ENCODE data around the gene TANC1. TPM values are rescaled to one million over a fixed set of nuclear protein-coding genes. Genes with fewer than 3 reads are reported as not detected.

Gene TANC1
- total and polyA plus RNA-seq, 2 experiments from 2014 or later, result 2.8 to 9.5 TPM

DNA sequence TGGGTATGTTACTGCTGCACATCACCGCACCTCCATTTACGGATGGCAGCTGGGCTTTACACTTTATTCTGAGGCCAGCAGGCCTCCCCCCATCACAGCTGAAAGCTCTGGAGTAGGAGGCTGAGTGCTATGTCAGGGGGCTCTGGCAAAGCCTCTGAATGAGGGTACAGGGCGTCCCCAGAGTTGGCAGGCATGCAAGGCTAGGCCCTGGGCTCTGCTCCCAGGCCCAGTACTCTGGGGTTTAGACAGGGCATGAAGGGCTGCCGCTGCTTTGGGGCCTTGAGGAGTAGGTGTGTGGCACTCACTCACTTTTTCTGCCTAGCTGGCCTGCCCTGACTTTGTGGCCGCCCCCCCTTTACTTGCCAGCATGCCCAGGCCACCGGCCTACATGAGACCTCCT is 227.3 kb downstream of the TANC1 start (continued):
- TF ChIP-seq REST (IDR thresholded peaks at IDR 0.05; ENCODE audit: unreplicated experiment) (no peak), ZNF114 (CRISPR knock-in tag; IDR thresholded peaks at IDR 0.05) (no peak)

DNA sequence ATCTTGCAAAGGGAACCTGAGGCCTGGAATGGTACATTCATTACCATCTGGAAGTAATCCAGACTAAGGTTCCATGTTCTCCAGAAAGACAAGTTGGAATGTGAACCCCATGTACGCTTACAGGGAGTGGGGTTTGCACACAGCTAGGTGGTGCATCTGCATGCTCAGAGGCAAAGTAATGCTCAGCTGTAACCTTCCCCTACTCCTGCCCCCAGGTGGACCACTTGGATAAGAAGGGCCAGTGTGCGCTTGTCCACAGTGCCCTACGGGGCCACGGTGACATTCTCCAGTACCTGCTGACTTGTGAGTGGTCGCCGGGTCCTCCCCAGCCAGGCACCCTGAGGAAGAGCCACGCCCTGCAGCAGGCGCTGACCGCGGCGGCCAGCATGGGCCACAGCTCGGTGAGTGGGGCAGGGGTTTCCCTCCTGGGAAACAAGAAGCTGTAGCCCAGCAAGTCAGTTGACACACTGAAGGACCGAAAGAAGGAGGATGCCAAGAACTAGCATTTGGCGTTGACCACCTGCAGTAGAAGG is 228.0 kb downstream of the TANC1 start:
- Mint-ChIP-seq H3K27me3 (ENCODE audit: insufficient read depth, low read depth, poor library complexity) (no peaks in the 10 kb centered on the region), H3K9me3 (no peaks in the 10 kb centered on the region), H3K36me3 (ENCODE audit: low read depth) (no peaks in the 10 kb centered on the region), H3K27ac (no peak overlapping the region), H3K4me3 (no peak overlapping the region), H3K4me1 (no peaks in the 10 kb centered on the region)
- no peak for TF ChIP-seq REST (IDR thresholded peaks at IDR 0.05; ENCODE audit: unreplicated experiment)
- TF ChIP-seq NANOG (IDR thresholded peaks at IDR 0.05; ENCODE audit: borderline replicate concordance), result no peak
- TF ChIP-seq ZNF331 (CRISPR knock-in tag; IDR thresholded peaks at IDR 0.05; ENCODE audit: low read depth), result no peak
- TF ChIP-seq CREB1 (CRISPR knock-in tag; IDR thresholded peaks at IDR 0.05; ENCODE audit: low read depth), result no peak
- no peak for TF ChIP-seq STAT1 (IDR thresholded peaks at IDR 0.05; ENCODE audit: unreplicated experiment)
- no peak for TF ChIP-seq JUNB (IDR thresholded peaks at IDR 0.05; ENCODE audit: unreplicated experiment)
- no peak for TF ChIP-seq POLR2AphosphoS5 (IDR thresholded peaks at IDR 0.05; ENCODE audit: low read depth)
- no peaks in the 10 kb centered on the region for H4K20me1 ChIP-seq (replicated peaks; ENCODE audit: insufficient read depth)
- no peak overlapping the region for H3K4me3 ChIP-seq
- H3K4me1 ChIP-seq (ENCODE audit: insufficient read depth), result no peaks in the 10 kb centered on the region
- H3K36me3 ChIP-seq (ENCODE audit: insufficient read depth), result no peaks in the 10 kb centered on the region
- ATAC-seq, result no peak
- H3F3A ChIP-seq (replicated peaks; ENCODE audit: low read depth), result no peaks in the 10 kb centered on the region
- H2AFZ ChIP-seq, result no peak overlapping the region
- DNase-seq (ENCODE audit: low spot score), result no peak
- no peak overlapping the region for H3K4me2 ChIP-seq
- H3K9me2 ChIP-seq (ENCODE audit: insufficient read depth), result no peaks in the 10 kb centered on the region
- no peak overlapping the region for H3K27ac ChIP-seq (ENCODE audit: low read depth)
- H3K79me2 ChIP-seq (replicated peaks; ENCODE audit: insufficient read depth), result no peaks in the 10 kb centered on the region
- H3K27me3 ChIP-seq (ENCODE audit: insufficient read depth), result no peaks in the 10 kb centered on the region
